ENCODE data around the gene CD84. TPM values are rescaled to one million over a fixed set of nuclear protein-coding genes. Genes with fewer than 3 reads are reported as not detected.
"Not testable (repeated sequence)": the region's sequence is repeated elsewhere in the genome, so short reads cannot be mapped to it uniquely, and the experiment has no call there.

Gene CD84
- total RNA-seq, 2 donors from 2014 or later, result 1.3 to 3.0 TPM

GRCh38 chr1:160504651-160505050, 74.6 kb downstream of the CD84 start:
- no peak for DNase-seq
- no peaks in the 10 kb centered on the region for H3K4me1 ChIP-seq
- H3K27ac ChIP-seq, result no peak overlapping the region
- H3K4me3 ChIP-seq, result no peak overlapping the region
- no peak for TF ChIP-seq CTCF (IDR thresholded peaks at IDR 0.05)
- H3K36me3 ChIP-seq, result no peaks in the 10 kb centered on the region
- no peak overlapping the region for H3K9ac ChIP-seq (ENCODE audit: low read depth in 2 of 2, low read length in 2 of 2)
- no peaks in the 10 kb centered on the region for H3K27me3 ChIP-seq
- intact Hi-C loops (cut with DNase I), result no loop called here
- no peaks in the 10 kb centered on the region for H3K9me3 ChIP-seq

DNA sequence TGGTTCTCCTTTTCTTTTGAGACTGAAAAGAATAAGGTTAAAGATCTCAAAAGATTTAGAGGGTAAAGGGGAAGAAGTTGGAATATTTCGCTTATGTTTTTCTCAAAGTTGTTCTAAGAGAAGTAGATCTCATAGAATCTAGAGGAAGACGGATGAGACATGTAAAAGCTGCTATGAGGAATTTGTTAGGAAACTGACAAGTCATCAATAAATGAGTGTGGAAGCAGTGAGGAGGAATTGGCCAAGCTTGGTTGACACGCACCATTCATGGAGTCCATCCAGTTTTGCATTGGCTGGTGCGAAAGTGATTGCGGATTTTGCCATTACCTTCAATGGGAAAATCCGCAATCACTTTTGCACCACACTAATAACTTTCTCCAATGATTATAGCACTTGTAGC, 76.2 kb downstream of the CD84 start:
- no peaks in the 10 kb centered on the region for H3K4me1 ChIP-seq
- TF ChIP-seq CTCF (IDR thresholded peaks at IDR 0.05), result no peak
- H3K9me3 ChIP-seq, result no peaks in the 10 kb centered on the region
- H3K9ac ChIP-seq (ENCODE audit: low read depth in 2 of 2, low read length in 2 of 2), result no peak overlapping the region
- no peak overlapping the region for H3K27ac ChIP-seq
- DNase-seq, result no peak
- no peak overlapping the region for H3K4me3 ChIP-seq
- no peaks in the 10 kb centered on the region for H3K36me3 ChIP-seq
- intact Hi-C loops (cut with DNase I), result no loop called here
- H3K27me3 ChIP-seq, result no peaks in the 10 kb centered on the region

DNA sequence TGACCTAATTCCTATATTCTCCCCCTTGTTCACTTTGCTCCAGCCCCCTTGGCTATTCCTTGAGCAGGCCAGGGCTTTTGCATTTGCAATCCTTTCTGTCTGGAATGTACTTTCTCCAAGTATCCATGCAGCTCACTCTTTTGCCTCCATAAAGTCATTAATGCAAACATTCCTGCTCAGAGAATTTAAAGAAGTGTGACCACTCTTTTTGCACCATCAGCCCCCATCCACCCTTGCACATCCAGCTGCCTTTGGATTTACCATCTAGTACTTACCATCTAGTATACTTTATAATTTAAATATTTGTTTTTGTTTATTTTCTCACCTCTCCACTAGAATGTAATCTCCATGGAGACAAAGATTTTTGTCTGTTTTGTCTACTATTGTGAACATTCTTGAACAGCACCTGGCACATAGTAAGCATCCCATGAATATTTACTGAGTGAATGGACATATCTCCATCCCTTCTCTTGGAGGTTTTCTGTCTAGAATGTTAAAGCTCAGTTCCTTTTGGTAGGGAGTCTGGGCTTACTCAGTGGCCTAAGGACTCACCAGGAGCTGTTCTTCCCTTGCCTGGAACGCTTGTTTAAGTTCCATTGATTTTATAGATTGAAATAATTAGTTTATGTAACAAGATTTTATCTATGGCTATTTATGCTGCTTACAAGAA, 78.8 kb downstream of the CD84 start:
- H3K9me3 ChIP-seq, result no peaks in the 10 kb centered on the region
- no peak overlapping the region for H3K27ac ChIP-seq
- no peak overlapping the region for H3K9ac ChIP-seq (ENCODE audit: low read depth in 2 of 2, low read length in 2 of 2)
- TF ChIP-seq CTCF (IDR thresholded peaks at IDR 0.05), result no peak
- DNase-seq, result no peak
- H3K27me3 ChIP-seq, result no peaks in the 10 kb centered on the region
- no peaks in the 10 kb centered on the region for H3K4me1 ChIP-seq
- H3K36me3 ChIP-seq, result no peaks in the 10 kb centered on the region
- H3K4me3 ChIP-seq, result no peak overlapping the region
- intact Hi-C loops (cut with DNase I), result no loop called here

GRCh38 chr1:160499631-160500030, 79.7 kb downstream of the CD84 start:
- no peak overlapping the region for H3K9ac ChIP-seq (ENCODE audit: low read depth in 2 of 2, low read length in 2 of 2)
- no peaks in the 10 kb centered on the region for H3K27me3 ChIP-seq
- no peaks in the 10 kb centered on the region for H3K36me3 ChIP-seq
- no peak overlapping the region for H3K4me3 ChIP-seq
- DNase-seq, result no peak
- no peak for TF ChIP-seq CTCF (IDR thresholded peaks at IDR 0.05)
- H3K9me3 ChIP-seq, result no peaks in the 10 kb centered on the region
- intact Hi-C loops (cut with DNase I), result loop anchor here (10.0 kb wide), 1 partner anchor 105 kb away; no protein-coding TSS in a partner anchor
- no peaks in the 10 kb centered on the region for H3K4me1 ChIP-seq
- no peak overlapping the region for H3K27ac ChIP-seq

DNA sequence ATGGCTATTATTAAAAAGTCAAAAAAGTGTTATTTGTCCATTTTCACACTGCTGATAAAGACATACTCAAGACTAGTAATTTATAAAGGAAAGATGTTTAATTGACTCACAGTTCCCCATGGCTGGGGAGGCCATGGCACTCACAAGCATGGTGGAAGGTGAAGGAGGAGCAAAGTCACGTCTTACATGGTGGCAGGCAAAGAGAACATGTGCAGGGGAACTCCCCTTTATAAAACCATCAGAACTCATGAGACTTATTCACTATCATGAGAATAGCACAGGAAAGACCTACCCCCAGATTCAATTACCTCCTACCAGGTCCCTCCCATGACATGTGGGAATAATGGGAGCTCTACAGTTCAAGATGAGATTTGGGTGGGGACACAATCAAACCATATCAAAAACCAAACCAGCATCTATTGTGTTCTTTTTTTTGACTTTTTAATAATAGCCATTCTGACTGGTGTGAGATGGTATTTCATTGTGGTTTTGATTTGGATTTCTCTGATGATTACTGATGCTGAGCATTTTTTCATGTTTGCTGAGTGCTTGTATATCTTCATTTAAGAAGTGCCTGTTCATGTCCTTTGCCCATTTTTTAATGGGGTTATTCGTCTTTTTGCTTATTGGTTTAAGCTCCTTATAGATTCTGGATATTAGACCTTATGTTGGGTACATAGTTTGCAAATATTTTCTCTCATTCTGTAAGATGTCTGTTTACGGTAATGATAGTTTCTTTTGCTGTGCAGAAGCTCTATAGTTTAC, 80.8 kb downstream of the CD84 start:
- DNase-seq; H3K27ac ChIP-seq; H3K27me3 ChIP-seq; H3K36me3 ChIP-seq; H3K4me1 ChIP-seq; H3K9ac ChIP-seq (ENCODE audit: low read depth in 2 of 2, low read length in 2 of 2); H3K9me3 ChIP-seq; H3K4me3 ChIP-seq: not testable (repeated sequence)
- intact Hi-C loops (cut with DNase I), result loop anchor here (10.0 kb wide), 1 partner anchor 106 kb away; no protein-coding TSS in a partner anchor

DNA sequence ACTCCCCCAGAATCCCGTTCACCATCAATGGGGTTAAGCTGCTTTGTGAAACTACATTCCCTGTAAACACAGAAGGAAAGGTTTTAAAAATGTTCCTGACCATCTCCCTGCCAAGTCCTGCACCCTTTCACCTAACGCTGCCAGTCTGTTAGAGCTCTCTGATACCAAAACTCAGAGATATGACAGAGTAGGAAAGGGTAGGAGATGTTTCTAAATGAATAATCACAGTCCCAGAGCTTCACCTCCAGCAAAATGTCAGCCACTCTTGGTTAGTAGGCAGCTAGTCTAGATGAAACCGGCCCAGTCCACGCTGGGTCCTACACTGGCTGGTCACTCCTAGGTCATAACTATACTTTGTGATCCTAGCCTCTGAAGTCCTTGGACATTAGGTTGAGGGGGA, 83.0 kb downstream of the CD84 start:
- no peak for DNase-seq
- TF ChIP-seq CTCF (IDR thresholded peaks at IDR 0.05), result no peak
- Histone ChIP-seq H3K36me3 (no peaks in the 10 kb centered on the region), H3K27ac (no peak overlapping the region), H3K27me3 (no peaks in the 10 kb centered on the region), H3K9ac (ENCODE audit: low read depth in 2 of 2, low read length in 2 of 2) (no peak overlapping the region), H3K9me3 (no peaks in the 10 kb centered on the region), H3K4me3 (no peak overlapping the region), H3K4me1 (no peaks in the 10 kb centered on the region)
- intact Hi-C loops (cut with DNase I), result loop anchor here (10.0 kb wide), 1 partner anchor 108 kb away; no protein-coding TSS in a partner anchor
